Skin of body (tissue), 2 donors: ENCODE measurements around the gene GALNT7. TPM values are rescaled to one million over a fixed set of nuclear protein-coding genes. Genes with fewer than 3 reads are reported as not detected.

ENCODE experiments used
- DNase-seq: peaks from one replicate; lab custom pipeline; 2025; lab: John Stamatoyannopoulos, UW
- total RNA-seq: library from RNA; depleted of rRNA; stranded (reverse); fragments of >200 nt; gene quantifications from one replicate; pipeline ENCODE4 v1.2.3, GENCODE V29; 2014

The GALNT7 gene
- total RNA-seq, 1 donor from 2014 or later = 18.5 TPM

- DNase-seq = no peak
These were observed 92.4 kb downstream of the GALNT7 start for GRCh38 chr4:173261052-173261451.

GRCh38 chr4:173262375-173262774, 93.8 kb downstream of the GALNT7 start:
- no peak for DNase-seq

GRCh38 chr4:173264245-173264644, 95.6 kb downstream of the GALNT7 start:
- DNase-seq = no peak

- DNase-seq = peak; percentile 53
These were observed 96.1 kb downstream of the GALNT7 start for GRCh38 chr4:173264684-173265185.

- DNase-seq = no peak
These were observed 97.1 kb downstream of the GALNT7 start for GRCh38 chr4:173265751-173266150.

- DNase-seq = no peak
These were observed 99.1 kb downstream of the GALNT7 start for GRCh38 chr4:173267711-173268110.

GRCh38 chr4:173269280-173269679, 100.7 kb downstream of the GALNT7 start:
- no peak for DNase-seq

GRCh38 chr4:173270312-173271027, 101.9 kb downstream of the GALNT7 start:
- no peak for DNase-seq

GRCh38 chr4:173272314-173272713, 103.7 kb downstream of the GALNT7 start:
- no peak for DNase-seq

- DNase-seq = peak; percentile 14
These were observed 104.4 kb downstream of the GALNT7 start for GRCh38 chr4:173272996-173273395.

- peak; percentile 53 for DNase-seq
These were observed 105.3 kb downstream of the GALNT7 start for GRCh38 chr4:173273941-173274340.

GRCh38 chr4:173274744-173275143, 106.1 kb downstream of the GALNT7 start:
- DNase-seq = no peak

GRCh38 chr4:173275150-173275549, 106.5 kb downstream of the GALNT7 start:
- DNase-seq = no peak

GRCh38 chr4:173277340-173277739, 108.7 kb downstream of the GALNT7 start:
- DNase-seq = no peak

GRCh38 chr4:173280998-173281397, 112.4 kb downstream of the GALNT7 start:
- DNase-seq = no peak

GRCh38 chr4:173281406-173282255, 113.0 kb downstream of the GALNT7 start:
- DNase-seq = no peak

- DNase-seq = no peak
These were observed 113.6 kb downstream of the GALNT7 start for GRCh38 chr4:173282256-173282562.

GRCh38 chr4:173282626-173283025, 114.0 kb downstream of the GALNT7 start:
- DNase-seq = no peak

- DNase-seq = no peak
These were observed 115.9 kb downstream of the GALNT7 start for GRCh38 chr4:173284463-173284862.

GRCh38 chr4:173287486-173287885, 118.9 kb downstream of the GALNT7 start:
- no peak for DNase-seq

GRCh38 chr4:173288296-173288695, 119.7 kb downstream of the GALNT7 start:
- no peak for DNase-seq

GRCh38 chr4:173288698-173289352, 120.2 kb downstream of the GALNT7 start:
- no peak for DNase-seq
